D341Med (cell line): ENCODE measurements around the gene CDCA7.
A peak's percentile ranks its signal among the peaks of the same experiment; 100 is the strongest.
"Not testable (repeated sequence)": the region's sequence is repeated elsewhere in the genome, so short reads cannot be mapped to it uniquely, and the experiment has no call there.

ENCODE experiments used
- DNase-seq: peaks from one replicate; pipeline ENCODE4 v3.0.0; 2012; ENCODE audit warnings: low spot score

Gene CDCA7

GRCh38 chr2:173404841-173405750 is 50.4 kb downstream of the CDCA7 start:
- no peak for DNase-seq

- DNase-seq: no peak
Observed at GRCh38 chr2:173407176-173407575, 52.5 kb downstream of the CDCA7 start.

GRCh38 chr2:173407646-173408045 is 53.0 kb downstream of the CDCA7 start:
- no peak for DNase-seq

GRCh38 chr2:173410579-173410978 is 55.9 kb downstream of the CDCA7 start:
- no peak for DNase-seq

DNA sequence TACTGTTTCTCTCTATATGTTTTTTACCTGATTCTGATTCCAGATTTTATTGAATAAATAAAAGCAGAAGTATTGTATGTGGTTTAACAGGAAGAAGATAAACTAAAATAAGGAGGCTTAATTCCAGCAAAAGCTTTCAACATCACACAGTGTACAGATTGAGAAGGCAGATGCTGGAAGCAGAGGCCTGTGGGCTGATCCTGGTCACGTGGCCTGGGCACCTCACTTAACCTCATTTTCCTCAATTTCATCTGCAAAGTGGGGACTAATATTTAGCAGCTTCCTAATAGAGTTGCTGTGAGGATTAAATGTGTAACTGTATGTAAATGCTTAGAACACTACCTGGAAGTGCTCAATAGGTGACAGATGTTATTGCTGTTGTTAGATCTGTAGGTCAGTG is 58.0 kb downstream of the CDCA7 start:
- peak; percentile 74 for DNase-seq

DNA sequence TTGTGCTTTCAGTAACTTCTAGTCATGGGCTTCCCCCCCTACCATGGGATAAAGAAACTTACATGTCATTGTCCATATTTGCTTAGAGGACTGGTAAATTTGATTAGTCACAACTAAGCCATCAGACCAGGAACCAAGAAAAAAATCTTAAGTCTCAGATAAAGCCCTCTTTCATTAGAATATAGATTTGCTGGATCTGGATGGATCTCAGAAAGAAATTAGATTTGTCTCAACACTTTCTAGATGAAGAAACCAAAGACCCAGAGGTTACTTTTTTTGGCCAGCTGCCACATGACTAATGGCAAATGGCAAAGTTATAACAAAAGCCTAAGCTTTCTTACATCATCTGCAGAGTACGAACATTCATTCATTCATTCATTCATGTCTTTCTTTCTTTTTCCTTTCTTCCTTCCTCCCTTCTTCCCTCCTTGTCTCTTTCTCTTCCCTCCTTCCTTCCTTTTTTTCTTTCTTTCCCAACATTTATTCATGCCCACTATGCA is 60.2 kb downstream of the CDCA7 start:
- DNase-seq: no peak

- peak; percentile 79 for DNase-seq
Observed at GRCh38 chr2:173415431-173416381, 61.0 kb downstream of the CDCA7 start.

DNA sequence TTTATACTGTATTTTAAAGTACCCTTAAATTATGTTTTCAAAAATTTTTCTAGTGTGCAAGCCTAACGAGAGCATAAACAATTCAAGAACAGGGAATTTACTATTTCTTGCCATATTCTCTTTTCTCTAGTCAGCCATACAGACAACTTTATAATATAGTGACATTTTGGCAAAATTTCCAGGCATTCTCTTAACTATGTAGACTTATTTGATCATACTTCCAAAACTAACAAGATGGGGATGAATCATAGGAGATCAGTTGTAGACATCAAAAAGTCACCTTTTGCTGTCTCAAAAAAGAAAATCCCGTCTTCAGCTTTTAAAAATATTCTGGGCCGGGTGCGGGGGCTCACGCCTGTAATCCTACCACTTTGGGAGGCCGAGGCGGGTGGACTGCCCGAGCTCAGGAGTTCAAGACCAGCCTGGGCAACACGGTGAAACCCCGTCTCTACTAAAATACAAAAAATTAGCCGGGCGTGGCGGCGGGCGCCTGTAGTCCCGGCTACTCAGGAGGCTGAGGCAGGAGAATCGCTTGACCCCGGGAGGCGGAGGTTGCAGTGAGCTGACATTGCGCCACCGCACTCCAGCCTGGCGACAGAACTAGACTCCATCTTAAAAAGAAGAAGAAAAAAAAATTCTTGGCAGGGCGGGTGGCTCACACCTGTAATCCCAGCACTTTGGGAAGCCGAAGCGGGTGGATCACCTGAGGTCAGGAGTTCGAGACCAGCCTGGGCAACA is 61.9 kb downstream of the CDCA7 start:
- not testable (repeated sequence) for DNase-seq

DNA sequence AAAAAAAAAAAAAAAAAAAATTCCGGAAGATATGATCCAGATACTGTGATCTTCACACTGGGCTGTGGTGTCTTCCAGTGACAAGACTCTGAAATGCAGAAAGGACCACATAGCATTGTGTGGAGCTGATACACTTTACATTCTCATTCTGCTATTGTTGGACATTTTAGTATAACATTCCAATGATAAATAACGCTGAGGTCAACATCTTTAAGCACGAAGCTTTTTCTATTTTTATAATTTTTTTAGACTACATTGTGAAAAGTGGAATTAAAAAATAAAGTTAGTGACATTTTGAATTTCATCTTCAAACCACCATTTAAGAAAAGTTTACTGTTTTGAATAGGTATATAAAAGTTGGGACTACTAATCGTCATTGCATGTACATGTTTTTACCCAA is 62.7 kb downstream of the CDCA7 start:
- no peak for DNase-seq

DNA sequence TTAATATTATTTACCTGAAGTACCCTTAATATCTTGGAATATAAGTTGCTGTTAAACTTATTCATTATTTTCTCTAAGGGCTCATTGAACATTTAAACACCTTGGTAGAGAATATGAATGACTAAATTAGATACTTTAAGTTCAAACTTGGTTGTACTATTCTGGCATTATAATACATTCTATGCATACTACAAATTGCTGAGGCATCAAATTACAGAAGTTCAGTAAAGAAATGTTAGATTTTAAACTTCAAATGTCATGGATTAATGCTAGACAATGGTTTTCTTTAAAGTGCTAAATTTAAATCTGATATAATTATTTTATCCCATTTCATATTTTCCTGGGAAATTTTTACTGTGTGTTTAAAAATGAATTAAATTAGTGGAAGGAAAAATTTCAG is 63.1 kb downstream of the CDCA7 start:
- no peak for DNase-seq
